Fibroblast of mammary gland (primary cell): ENCODE results near the gene CXCL12.
A peak's percentile ranks its signal among the peaks of the same experiment; 100 is the strongest.

Experiments
- DNase-seq: peaks from one replicate; pipeline ENCODE4 v3.0.0-alpha.2; 2010; ENCODE audit warnings: low read depth
- H3K4me3 ChIP-seq: 2 replicates; pipeline ENCODE4 v1.5.1; 2011; ENCODE audit warnings: low read depth, mild to moderate bottlenecking, low read length, moderate library complexity; ENCODE audit not compliant: control insufficient read depth
- CTCF ChIP-seq: conservative IDR thresholded peaks from 2 replicates; pipeline ENCODE4 v1.5.1; 2011; ENCODE audit warnings: low read depth, low read length, inconsistent platforms; ENCODE audit not compliant: control insufficient read depth, insufficient read depth

CXCL12 gene

GRCh38 chr10:44385696-44386441 is 972 bp upstream of the CXCL12 start:
- no peak for DNase-seq
- TF ChIP-seq CTCF: no peak
- H3K4me3 ChIP-seq: no peak overlapping the region

- H3K4me3 ChIP-seq: peak overlapping the region; percentile 36
- DNase-seq: no peak
- no peak for TF ChIP-seq CTCF
Measured at GRCh38 chr10:44384601-44385025, 284 bp downstream of the CXCL12 start.

- peak overlapping the region; percentile 38 for H3K4me3 ChIP-seq
- DNase-seq: peak; percentile 26
- TF ChIP-seq CTCF: no peak
Measured at GRCh38 chr10:44383749-44384600, 922 bp downstream of the CXCL12 start.

- DNase-seq: no peak
- TF ChIP-seq CTCF: no peak
- H3K4me3 ChIP-seq: peak overlapping the region; percentile 38
Measured at GRCh38 chr10:44382981-44383748, 1.7 kb downstream of the CXCL12 start.

GRCh38 chr10:44382131-44382858 is 2.6 kb downstream of the CXCL12 start:
- no peak for DNase-seq
- TF ChIP-seq CTCF: no peak
- no peak overlapping the region for H3K4me3 ChIP-seq
